Smooth muscle cell (in vitro differentiated cells): ENCODE data around the gene CLDN4. TPM values are rescaled to one million over a fixed set of nuclear protein-coding genes. Genes with fewer than 3 reads are reported as not detected.

Source experiments
- DNase-seq: peaks from one replicate; lab custom pipeline; 2025; ENCODE audit not compliant: unreplicated experiment; lab: John Stamatoyannopoulos, UW
- H2AFZ ChIP-seq: fragments of 200-600 bp; sonication (generic); 2 replicates; pipeline ENCODE4 v1.6.0; 2016; ENCODE audit warnings: antibody characterized with exemption, low read depth, mild to moderate bottlenecking
- H3F3A ChIP-seq: fragments of 200-600 bp; sonication (generic); 2 replicates; pipeline ENCODE4 v1.6.0; 2017; ENCODE audit warnings: antibody characterized with exemption, low read depth
- H3K27ac ChIP-seq: fragments of 200-600 bp; sonication (generic); 2 replicates; pipeline ENCODE4 v1.5.1; 2016; ENCODE audit warnings: low read depth, mild to moderate bottlenecking
- H3K27me3 ChIP-seq: fragments of 200-600 bp; sonication (generic); 2 replicates; pipeline ENCODE4 v1.6.1; 2016; ENCODE audit warnings: low read depth, mild to moderate bottlenecking
- H3K36me3 ChIP-seq: fragments of 200-600 bp; sonication (generic); 2 replicates; pipeline ENCODE4 v1.5.1; 2016; ENCODE audit warnings: low read depth
- H3K4me1 ChIP-seq: fragments of 200-600 bp; sonication (generic); 2 replicates; pipeline ENCODE4 v1.5.1; 2016; ENCODE audit warnings: low read depth
- H3K4me2 ChIP-seq: fragments of 200-600 bp; sonication (generic); 2 replicates; pipeline ENCODE4 v1.6.0; 2016; ENCODE audit warnings: mild to moderate bottlenecking
- H3K4me3 ChIP-seq: fragments of 200-600 bp; sonication (generic); 2 replicates; pipeline ENCODE4 v1.5.1; 2016; ENCODE audit warnings: mild to moderate bottlenecking
- H3K79me2 ChIP-seq: fragments of 200-600 bp; sonication (generic); 2 replicates; pipeline ENCODE4 v1.6.0; 2016; ENCODE audit warnings: low read depth, mild to moderate bottlenecking
- H3K9ac ChIP-seq: fragments of 200-600 bp; sonication (generic); 2 replicates; pipeline ENCODE4 v1.6.0; 2016; ENCODE audit warnings: low read depth
- H3K9me3 ChIP-seq: fragments of 200-600 bp; sonication (generic); replicated peaks from 2 replicates; pipeline ENCODE4 v1.5.1; 2016; ENCODE audit warnings: low read depth
- H4K20me1 ChIP-seq: fragments of 200-600 bp; sonication (generic); 2 replicates; pipeline ENCODE4 v1.6.0; 2016; ENCODE audit warnings: low read depth
- CTCF ChIP-seq: fragments of 200-600 bp; sonication (generic); IDR thresholded peaks from 2 replicates; pipeline ENCODE4 v1.5.1; 2017; ENCODE audit warnings: borderline replicate concordance, mild to moderate bottlenecking, antibody characterized with exemption; ENCODE audit not compliant: insufficient read depth, poor library complexity, severe bottlenecking
- WGBS: methylation state at CpG from one replicate; pipeline ENCODE4 v1.1.7; 2016; ENCODE audit warnings: low lambda C conversion rate; 5-methylcytosine and 5-hydroxymethylcytosine counted together
- polyA plus RNA-seq: library from polyadenylated mRNA; unstranded; fragments of >200 nt; fragmentation: Nextera tagmentation; extraction: Ambion mirVana; gene quantifications from 2 replicates; pipeline ENCODE4 v1.2.1, GENCODE V29; 2016
- total RNA-seq: library from RNA; depleted of rRNA; stranded (reverse); fragments of >200 nt; gene quantifications from 2 replicates; pipeline ENCODE4 v1.2.3, GENCODE V29; 2014

The CLDN4 gene
- total and polyA plus RNA-seq, 2 experiments from 2014 or later = 63.5 to 109 TPM

- no peaks in the 10 kb centered on the region for H3K36me3 ChIP-seq
- TF ChIP-seq CTCF = no peak
These were observed 35.6 kb downstream of the CLDN4 start for GRCh38 chr7:73866446-73866767.

DNA sequence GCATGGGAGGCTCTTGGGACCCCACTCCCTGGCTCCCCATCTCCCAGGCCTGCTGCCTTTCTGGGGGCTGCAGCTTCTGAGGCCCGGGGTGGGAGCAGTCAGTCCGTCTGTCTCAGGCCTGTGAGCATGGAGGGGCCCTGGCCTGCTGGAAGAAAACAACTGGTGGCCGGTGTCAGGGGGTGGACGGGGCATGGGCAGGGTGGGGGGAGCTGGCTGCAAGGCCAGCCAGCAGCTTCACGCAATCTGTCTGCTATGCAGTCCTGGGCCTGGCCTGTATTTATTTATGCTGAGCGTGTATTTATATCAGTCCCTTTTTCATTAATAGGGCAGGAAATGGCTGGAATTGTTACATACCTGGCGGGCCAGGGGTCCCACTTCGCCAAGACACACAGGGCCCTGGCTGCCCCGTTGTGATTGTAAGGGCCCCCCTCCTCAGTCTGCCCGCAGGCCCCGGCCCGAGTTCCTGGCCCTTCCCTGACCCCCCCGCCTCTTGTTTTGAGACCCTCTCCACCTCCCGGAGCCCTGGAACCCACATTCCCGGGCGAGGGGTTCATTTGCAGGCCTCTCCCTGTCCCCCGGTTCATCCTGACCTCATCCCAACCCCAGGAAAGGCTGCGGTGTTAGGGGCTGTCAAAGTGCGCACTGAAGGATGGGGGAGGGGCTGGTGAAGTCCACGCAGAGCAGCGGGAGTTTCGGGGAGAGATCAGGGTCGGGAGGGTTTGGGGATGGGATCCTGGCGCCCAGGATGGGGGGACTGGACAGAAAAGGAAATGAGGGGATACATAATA lies 38.4 kb downstream of the CLDN4 start:
- Histone ChIP-seq H2AFZ (no peak overlapping the region), H3K27ac (no peak overlapping the region), H3F3A (no peaks in the 10 kb centered on the region), H3K4me3 (no peak overlapping the region), H3K9ac (no peak overlapping the region), H4K20me1 (no peaks in the 10 kb centered on the region), H3K36me3 (no peaks in the 10 kb centered on the region), H3K4me2 (no peak overlapping the region), H3K9me3 (no peaks in the 10 kb centered on the region), H3K79me2 (no peaks in the 10 kb centered on the region), H3K4me1 (no peaks in the 10 kb centered on the region), H3K27me3 (no peaks in the 10 kb centered on the region)
- TF ChIP-seq CTCF = no peak
- WGBS = 71% methylated on average over 22 of the region's 24 CpGs
- DNase-seq = no peak

More at GRCh38 chr7:73866446-73866767, 35.6 kb downstream of the CLDN4 start:
- Histone ChIP-seq H3F3A (no peaks in the 10 kb centered on the region), H3K27me3 (no peaks in the 10 kb centered on the region), H3K9ac (no peak overlapping the region), H3K4me2 (no peak overlapping the region), H2AFZ (no peak overlapping the region), H3K9me3 (no peaks in the 10 kb centered on the region), H3K4me3 (no peak overlapping the region), H4K20me1 (no peaks in the 10 kb centered on the region), H3K4me1 (no peaks in the 10 kb centered on the region), H3K27ac (no peak overlapping the region), H3K79me2 (no peaks in the 10 kb centered on the region)
- no peak for DNase-seq
- WGBS = 93% methylated on average over 1 of the region's 1 CpG

DNA sequence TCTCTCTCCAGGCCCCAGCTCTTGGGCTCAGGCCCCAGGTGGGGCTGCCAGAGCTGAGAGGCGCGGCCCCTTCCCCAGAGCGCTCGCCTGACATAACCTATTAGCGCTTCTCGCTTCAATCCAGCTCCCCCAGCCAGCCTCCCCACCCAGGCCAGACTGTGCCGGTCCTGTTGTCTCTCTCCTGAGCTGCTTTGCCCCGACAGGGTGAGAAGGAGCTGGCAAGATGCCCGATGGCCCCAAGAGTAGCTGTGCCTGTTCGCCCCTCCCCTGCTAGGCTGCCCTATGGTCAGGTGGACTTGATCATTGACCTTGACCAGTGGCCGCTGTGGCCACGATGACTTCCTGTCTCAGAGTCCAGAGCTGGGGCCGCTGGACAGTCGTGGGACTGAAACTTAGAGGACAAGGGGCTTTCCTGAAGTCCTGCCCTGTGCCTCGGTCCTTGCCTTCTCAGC lies 39.3 kb downstream of the CLDN4 start:
- no peak overlapping the region for H3K27ac ChIP-seq
- H3K4me2 ChIP-seq = no peak overlapping the region
- H3K27me3 ChIP-seq = no peaks in the 10 kb centered on the region
- no peaks in the 10 kb centered on the region for H3K79me2 ChIP-seq
- no peak overlapping the region for H2AFZ ChIP-seq
- H3K36me3 ChIP-seq = no peaks in the 10 kb centered on the region
- 81% methylated on average over 15 of the region's 15 CpGs for WGBS
- DNase-seq = no peak
- no peak overlapping the region for H3K4me3 ChIP-seq
- no peak overlapping the region for H3K9ac ChIP-seq
- H3K9me3 ChIP-seq = no peaks in the 10 kb centered on the region
- no peak for TF ChIP-seq CTCF
- H4K20me1 ChIP-seq = no peaks in the 10 kb centered on the region
- no peaks in the 10 kb centered on the region for H3F3A ChIP-seq
- no peaks in the 10 kb centered on the region for H3K4me1 ChIP-seq
